Activated T-cell treated with anti-CD3 and anti-CD28 coated beads for 1 hour (primary cell): Measurements from ENCODE around the gene ANKRD42.

Experiments used
- DNase-seq: peaks from one replicate; pipeline ENCODE4 v3.0.0-alpha.2; 2020; ENCODE audit warnings: low read depth

Gene ANKRD42

DNA sequence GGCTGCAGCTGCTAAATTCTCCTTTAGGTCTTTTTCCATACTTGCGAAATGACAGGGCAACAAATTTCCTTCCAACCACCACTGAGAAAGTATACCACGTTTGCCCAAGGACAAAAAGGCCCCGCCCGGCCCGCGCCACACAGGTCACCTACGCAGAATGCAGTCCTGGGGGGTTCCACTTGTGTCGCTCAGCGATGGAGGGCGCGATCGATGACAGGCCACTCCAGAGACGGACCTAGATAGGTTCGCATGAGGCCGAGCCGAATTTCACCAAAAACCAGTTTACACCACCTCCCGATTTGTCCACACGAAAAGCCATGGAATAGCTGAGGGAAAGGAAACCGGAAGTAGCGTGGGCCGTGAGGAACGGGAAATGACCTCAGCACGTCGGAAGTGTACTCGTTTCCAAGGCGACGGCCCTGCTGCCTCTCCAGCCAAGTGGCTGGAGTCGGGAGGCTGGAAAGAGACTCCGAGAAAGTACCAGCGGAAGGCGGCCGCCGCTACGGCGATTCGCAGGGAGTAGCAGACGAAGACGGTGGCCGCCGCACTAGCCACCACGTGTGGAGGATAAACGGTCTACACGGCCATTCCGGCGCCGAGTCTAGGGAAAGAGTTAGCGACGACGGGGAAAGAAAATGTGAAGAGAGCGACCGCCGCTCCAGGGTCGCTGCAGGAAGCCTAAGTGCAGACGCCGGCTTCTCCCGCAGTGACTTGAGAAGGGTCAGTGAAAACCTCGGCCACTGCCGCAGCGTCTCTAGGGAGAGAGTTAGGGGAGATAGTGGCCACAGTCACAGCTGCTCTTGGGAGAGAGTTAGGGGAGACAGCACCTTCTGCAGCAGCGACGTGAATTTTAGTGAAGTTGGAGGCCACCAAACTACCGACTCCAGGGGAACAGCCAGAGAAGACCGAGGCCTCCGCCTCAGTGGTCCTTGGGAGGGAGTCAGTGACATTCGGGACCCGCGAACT, at the start of gene ANKRD42:
ANKRD42 (plus strand) TSS at position 398 of the 966 bp plus-strand sequence. CDS start 959 bp downstream, outside the sequence.
- DNase-seq = peak; percentile 70

DNA sequence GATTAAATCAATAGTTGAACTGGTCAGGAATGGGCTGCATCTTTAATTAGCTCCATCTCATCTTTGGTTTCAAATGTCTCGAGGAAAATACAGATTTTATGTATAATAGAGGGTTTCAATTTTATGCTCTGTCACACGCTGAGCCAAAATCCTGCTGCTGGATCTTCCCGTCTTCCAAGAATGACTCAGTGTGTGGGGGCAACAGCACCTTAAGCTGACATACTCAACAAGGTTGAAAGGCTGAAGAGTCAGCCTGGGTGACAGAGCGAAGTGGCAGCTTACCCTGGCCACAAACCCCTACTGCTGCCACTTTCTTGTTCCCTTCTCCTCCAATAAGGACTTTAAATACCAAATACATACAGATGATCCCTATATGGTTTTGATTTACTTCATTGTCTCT, 45.6 kb upstream of the ANKRD42 start:
- no peak for DNase-seq

DNA sequence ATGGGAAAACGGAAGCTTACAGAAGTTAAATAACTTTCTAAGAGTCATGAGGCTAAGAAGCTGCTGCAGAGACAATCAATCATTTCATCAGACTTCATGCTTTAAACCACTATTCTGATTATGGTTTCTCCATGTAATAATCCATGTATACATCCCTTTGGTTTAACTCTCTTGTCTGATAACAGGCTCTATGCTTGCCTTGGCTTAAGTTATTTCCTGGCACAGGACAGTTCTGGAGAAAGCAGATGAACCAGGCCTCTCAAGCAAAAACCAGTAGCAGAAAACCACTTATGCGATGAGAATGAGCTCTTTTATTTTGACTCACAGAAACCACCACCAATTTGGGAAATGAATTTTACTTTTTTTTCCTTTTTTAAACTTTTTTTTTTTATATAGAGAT, 43.1 kb upstream of the ANKRD42 start:
- DNase-seq = no peak

DNA sequence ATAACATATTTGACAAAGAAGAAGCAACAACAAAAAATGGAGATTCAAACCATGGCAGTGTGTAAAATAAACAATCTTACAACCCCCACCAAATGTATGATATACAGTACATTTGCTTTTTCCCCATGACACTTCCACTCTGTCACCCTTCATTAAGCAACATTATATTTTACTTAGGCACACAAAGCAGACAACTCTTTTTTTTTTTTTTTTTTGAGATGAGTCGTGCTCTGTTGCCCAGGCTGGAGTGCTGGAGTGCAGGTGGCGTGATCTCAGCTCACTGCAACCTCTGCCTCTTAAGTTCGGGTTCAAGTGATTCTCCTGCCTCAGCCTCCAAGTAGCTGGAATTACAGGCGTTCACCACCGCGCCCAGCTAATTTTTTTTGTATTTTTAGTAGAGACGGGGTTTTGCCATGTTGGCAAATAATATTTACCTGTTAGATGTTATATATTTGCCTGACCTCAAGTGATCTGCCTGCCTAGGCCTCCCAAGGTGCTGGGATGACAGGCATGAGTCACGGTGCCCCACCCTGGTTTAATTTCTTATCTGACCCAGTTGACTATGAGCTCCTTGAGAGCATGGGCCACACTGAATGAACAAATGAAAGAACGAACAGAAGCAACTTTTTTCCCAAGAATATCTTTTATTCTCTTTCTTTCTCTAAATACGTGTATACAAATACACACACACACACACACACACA, 42.1 kb upstream of the ANKRD42 start:
- DNase-seq = no peak

DNA sequence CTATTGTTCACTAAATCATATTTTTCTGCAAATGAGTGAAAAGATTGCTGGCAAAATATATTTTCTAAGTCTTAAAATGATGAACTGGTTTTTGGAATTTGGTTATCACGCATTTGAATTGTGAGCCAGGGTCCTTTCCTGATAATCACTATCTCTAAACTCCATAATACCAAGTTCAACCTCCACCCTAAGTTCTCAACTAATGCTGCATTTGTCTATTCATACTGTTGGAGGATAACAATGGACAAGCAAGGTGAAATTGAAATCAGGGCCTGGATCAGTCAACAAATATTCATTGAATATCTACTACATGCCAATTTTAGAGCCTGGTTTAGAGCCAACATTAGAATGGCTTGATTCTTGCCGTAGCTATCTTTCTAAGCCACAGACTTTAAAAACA, 41.2 kb upstream of the ANKRD42 start:
- DNase-seq = no peak

DNA sequence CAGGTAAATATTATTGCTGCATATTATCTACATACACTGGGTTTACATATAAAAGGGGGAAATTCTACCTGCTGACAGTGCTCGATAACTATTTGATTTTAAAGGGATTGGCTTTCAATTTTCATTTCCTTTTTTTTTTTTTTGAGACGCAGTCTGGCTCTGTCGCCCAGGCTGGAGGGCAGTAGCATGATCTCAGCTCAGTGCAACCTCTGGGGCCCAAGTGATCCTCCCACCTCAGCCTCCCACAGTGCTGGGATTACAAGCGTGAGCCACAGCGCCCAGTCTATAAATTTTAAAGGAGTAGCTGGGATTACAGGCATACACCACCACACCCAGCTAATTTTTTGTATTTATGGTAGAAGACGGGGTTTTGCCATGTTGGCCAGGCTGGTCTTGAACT, 39.7 kb upstream of the ANKRD42 start:
- no peak for DNase-seq

DNA sequence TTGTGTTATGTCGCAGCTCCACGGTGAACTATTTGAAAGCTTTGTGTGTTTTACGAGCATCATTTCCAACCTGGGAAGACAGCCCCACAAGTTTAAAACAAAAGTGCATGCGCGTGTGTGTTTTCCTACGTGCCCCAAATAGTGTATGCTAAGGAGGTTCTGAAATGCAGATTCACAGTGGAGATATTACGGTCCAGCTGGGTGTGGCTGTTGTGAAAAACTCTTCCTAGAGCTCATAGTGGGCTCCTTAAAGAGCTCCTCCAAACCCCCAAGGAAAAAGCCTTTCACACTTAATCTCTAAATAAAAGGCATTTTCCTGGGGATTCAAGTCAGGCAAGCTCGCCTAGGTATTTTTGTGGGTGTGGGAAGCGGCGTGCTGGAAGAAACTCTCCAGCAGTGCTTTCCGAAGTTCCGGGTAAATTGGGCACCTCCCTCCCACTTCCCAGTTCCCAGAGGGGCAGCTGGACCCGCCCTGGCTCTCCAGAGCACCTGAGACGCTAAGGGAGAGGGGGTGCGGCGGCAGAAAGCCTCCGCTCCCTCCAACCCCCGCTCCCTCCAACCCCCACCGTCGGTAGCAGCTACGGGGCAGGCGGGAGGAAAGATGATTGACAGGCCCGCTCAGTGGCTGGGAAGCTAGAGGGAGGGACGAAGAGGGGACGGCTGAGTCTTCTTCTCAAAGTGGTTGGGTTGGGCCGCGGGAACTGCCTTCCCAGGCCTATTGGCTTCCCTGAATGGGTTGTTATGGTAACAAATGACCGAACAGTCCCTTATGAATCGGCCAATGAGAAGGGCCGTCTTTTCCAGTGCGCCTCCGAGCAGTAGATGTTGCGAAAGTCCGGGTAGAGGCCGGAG, 37.1 kb upstream of the ANKRD42 start:
- peak; percentile 94 for DNase-seq

DNA sequence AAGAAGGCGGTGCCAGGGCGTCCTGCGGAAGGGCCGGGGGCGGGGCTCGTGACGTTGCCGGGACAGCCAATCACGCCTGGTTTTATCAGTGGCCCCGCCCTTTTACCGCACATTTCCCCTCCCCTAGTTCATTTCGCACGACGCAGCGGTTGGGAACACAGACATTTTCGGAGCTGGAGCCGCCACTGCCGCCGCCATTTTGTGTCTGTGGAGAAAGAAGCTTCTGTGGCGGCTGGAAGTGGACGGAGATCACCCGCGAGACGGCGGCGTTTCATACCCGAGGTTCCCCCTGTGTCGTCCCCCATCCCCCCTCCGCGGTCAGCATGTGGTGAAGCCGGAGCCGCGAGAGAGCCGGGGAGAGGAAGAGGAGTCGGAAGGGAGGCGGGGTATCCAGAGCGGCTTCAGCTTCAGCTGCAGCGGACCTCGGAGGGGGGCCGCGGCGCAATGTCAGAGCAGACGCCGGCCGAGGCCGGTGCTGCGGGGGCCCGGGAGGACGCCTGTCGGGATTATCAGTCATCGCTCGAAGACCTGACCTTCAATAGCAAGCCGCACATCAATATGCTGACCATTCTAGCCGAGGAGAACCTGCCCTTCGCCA, 36.4 kb upstream of the ANKRD42 start, which contains the start of gene PCF11:
PCF11 (plus strand) TSS at position 136 of the 598 bp plus-strand sequence; CDS start at position 445, 309 bp downstream.
- no peak for DNase-seq

DNA sequence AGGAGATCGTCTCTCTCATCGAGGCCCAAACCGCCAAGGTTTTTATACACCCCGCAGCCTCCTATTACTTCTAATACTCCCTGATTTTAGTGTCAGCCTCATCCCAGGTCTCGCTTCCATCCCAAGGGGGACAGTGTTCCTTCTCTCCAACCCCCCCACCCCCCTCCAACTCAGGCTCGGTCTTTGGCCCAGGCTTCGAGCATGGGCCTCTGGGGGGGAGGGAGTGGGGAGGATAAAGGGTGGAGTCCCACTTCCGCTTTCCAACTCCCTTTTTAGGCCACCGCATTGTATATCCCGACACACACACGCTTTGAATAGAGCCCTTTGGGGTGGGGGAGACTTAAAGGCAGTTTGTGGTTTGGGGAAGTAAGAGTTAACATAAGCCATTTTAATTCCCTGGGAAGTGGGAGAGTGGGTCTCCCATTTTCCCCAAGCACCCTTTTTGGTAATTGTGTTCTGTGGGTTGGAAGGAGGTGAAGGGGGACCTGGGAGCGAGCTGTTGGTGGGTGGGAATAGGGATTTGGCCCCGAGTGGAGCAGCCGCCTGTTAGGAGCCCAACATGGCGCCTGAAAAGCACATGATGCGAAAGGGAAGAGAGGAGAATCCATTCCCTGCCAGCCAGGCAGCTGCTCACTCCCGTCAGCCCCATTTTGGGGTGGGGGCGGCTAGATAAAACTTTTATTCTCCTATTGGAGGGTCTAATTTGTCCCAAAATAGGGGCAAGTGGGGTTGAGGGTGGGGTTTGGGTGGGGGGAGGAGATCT, 35.7 kb upstream of the ANKRD42 start:
- DNase-seq = peak; percentile 30

DNA sequence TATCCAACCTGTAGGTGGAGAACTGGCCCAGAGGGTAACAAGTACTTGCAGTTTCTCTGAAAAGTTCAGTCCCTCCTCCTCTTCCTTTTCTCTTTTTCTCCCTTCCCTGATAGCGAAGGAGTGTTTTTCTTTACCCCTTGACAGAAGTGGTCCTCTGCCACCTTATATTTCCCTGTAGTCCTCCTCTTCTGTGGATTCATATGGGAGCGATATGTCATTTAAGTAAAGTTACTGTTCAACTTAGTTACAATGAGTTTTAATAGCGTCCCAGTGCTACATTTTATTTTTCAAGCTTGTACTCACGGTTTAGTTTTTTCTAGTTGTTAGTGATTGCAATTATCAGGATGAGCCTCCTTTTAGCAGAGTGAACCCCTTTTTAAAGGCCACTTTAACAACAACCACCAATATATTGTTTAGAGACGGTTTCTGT, 35.1 kb upstream of the ANKRD42 start:
- no peak for DNase-seq

DNA sequence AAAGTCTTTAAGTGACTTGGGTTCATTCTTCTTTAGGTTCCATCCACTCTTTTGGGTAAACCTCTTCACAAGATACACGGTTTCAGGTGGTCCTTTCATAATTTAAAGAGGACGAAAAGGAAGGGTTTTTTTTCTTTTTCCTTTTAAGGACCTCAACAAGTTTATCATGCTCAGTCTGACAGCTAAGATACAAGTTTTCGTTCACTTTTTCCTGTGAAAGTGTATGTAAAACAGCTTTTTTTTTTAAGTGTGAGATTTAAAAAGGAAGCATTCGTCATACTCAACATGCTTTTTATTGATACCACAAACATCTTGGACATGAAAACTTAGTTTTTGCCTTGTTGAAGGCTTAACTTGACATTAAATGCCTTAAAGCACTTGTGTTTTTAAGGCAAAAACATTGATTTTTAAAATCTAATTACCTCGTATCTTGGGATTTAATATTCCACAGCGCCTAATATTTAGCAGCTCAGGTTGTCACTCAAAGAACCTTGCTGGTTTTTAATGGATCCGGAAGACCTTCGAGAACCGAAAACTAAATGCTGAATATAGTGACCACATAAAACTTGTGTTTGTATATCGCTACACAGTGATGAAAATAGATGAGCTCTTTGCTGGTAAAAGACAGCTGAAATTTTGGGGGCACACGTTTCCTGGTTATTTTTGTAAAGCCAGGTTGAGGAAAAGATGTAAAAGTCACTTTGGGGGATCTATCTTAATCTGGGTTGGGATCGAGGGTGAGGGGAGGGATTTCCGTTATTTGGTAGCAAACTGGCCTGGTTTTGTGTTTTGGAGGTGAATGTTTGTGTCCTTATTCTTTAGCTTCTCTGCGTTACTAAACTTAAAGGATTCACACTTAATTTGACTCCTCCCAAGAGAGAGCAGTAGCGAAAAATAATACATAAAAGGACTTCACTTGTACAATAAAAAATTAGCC, 34.3 kb upstream of the ANKRD42 start:
- DNase-seq = no peak

DNA sequence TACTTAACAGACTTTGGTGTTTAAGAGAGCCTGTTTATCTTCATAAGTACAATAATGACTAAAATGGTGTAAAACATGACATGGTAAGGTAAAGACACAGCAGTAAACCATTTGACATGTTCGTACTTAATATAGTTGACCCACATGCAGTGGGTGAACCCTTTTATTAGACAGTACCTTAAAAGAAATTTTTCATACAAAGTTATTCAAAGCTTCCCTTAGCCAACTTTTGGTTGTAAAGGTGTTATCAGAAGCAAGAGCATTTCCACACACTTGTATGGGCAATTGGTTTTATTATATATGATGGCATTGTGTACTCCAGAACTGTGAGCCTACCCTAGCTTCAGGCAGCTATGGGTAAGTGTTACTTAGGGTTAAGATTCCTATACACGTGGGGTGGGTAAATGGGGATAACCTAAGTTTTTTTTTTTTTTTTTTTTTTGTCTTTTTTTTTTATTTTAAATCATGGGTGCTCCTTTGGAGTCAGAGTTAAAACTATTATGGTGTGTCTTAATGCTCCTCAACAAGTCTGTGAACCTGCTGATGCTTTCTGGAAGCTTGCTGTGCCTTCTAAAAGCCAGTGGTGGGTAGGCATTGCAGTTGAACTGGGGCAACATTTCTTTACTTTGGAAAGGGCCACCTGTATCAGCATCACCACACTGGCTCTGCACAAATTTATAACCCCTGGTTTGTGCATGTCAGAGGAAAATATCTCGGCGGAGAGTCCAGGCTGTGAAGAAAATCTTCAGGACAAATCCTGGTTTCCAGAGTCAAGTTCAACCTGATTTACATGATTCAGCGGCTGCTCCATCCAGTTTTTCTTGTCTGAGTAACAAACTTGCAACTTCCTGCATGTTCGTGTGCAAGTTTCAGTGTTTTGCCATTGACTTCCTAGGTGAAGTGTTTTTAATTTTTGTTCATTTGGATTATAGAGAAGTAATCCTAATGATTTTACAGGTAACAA, 33.3 kb upstream of the ANKRD42 start:
- no peak for DNase-seq

DNA sequence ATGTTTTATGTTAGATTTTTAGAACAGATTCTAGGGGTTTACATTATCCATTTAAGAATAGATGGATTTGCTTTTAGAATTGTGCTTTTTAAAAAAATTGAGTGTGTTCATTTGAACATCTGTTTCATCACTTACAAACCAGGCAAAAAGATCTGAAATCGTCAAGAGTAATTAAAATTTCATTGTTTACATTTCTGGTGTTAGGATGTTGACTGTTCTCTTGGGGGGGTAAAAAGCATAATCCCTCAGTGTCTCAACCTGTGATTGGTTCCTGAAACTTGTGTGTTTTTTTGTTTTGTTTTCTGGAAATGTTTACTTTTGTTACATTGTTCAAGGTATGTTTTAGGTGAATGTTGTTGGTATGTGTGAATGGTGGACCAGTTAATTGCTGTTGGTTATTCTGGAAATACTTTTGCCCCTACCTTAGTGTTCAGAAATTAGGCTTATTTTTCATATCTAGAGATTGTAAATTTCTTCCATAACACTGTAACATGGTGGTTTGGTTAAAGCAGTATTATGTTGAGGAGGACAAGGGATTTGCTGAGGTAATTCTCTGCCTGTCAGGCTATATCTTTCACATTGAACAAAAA, 31.8 kb upstream of the ANKRD42 start:
- DNase-seq = no peak

DNA sequence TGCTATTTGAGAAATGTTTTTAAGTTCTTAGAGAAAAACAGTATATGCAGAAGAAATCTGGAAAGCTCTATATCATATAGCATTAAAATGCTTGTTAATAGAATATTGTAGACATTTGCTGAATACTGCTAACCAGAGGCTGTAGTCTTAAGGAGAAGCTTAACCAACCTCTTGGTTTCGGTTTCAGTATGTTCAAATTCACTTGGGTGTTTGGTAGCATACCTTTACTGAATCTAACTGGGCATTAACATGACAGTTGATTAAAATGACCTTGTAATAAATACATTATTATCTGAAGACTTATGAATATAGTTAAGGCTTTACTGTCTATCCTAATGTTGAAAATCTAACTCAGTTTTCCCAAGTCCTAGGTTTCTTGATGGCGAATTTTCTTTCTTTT, 31.1 kb upstream of the ANKRD42 start:
- no peak for DNase-seq

DNA sequence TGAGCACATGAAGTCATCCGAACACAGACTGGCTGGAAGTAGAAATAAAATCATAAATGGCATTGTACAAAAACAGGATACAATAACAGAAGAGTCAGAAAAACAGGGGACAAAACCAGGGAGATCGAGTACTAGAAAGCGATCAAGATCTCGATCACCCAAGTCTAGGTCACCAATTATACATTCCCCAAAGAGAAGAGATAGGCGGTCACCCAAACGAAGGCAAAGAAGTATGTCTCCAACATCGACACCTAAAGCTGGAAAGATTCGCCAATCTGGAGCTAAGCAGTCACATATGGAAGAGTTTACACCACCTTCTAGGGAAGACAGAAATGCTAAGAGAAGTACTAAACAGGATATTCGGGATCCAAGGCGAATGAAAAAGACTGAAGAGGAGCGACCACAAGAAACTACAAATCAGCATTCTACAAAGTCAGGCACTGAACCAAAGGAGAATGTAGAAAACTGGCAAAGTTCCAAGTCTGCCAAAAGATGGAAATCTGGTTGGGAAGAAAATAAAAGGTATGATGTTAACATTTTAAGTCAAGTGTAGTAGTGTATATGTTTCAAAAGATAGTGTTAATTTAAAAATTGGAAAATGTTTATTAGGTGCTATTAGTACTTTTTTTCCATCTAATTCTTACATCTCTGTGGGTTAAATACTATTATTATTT, 27.2 kb upstream of the ANKRD42 start:
- no peak for DNase-seq

DNA sequence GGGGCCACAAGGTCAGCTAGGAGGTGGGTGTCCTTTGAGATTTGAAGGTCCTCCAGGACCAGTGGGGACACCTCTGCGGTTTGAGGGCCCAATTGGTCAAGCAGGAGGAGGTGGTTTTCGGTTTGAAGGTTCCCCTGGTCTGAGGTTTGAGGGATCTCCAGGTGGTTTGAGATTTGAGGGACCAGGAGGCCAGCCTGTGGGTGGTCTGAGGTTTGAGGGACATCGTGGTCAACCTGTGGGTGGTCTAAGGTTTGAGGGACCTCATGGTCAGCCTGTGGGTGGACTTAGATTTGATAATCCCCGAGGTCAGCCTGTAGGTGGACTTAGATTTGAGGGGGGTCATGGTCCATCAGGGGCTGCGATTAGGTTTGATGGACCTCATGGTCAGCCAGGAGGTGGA, 24.8 kb upstream of the ANKRD42 start:
- DNase-seq = no peak

DNA sequence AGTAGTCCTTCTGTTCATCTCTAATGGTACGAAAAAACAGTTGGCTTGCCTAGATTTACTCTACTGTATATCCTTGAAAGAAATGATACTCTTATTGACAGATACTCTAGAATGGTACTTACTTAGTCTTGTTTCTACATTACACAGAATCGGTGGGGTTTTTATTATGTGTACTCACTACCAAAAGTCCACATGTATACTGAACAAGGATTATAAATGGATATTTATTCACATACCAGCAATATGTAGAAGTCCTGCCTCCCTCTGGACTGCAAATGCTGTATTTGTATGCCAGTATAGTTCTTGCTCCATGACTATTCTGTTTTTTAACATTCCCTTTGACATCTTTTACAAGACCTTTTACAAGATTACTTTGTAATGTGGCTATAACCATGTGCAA, 22.6 kb upstream of the ANKRD42 start:
- no peak for DNase-seq

DNA sequence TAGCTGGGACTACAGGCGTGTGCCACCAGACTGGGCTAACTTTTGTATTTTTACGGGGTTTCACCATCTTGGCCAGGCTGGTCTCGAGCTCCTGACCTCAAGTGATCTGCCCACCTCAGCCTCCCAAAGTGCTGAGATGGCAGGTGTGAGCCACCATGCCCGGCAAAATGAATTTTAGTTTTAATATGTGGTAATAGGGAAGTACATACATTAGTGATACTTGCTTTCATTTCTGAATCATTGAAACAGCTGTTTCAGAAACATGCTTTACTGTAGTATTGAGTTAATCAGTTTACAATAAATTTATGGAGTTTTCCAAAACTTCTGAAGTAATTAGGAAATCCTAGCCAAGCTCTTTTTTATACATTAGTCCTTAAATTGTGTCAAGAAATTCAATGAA, 21.0 kb upstream of the ANKRD42 start:
- no peak for DNase-seq
